ENCODE data around the gene SLC2A6. TPM values are rescaled to one million over a fixed set of nuclear protein-coding genes. Genes with fewer than 3 reads are reported as not detected.

The SLC2A6 gene
- total and polyA plus RNA-seq, 2 experiments from 2014 or later = 7.3 to 10.6 TPM

GRCh38 chr9:133421615-133422542 is 57.0 kb downstream of the SLC2A6 start, which contains the start of gene ADAMTS13:
Gene ADAMTS13 (plus strand): TSS chr9:133422367. CDS start chr9:133422444, 77 bp downstream.
- no peak within 1 kb of the TSS for H2AFZ ChIP-seq
- no peak within 1 kb of the TSS for H3K4me2 ChIP-seq
- no peaks in the 10 kb centered on the region for H3K9me2 ChIP-seq (replicated peaks; ENCODE audit: insufficient read depth)
- no peak within 1 kb of the TSS for H3K27ac ChIP-seq
- DNase-seq (ENCODE audit: low spot score) = no peak
- no peaks in the 10 kb centered on the region for H3K36me3 ChIP-seq (replicated peaks; ENCODE audit: insufficient read depth, low read depth)
- H4K20me1 ChIP-seq (ENCODE audit: insufficient read depth, poor library complexity, severe bottlenecking) = no peaks in the 10 kb centered on the region
- H3K9me3 ChIP-seq (ENCODE audit: low read depth) = no peaks in the 10 kb centered on the region
- H3K27me3 ChIP-seq = no peaks in the 10 kb centered on the region
- peaks cover 8% of the 10 kb centered on the region for H3K79me2 ChIP-seq
- H3K4me3 ChIP-seq = no peak within 1 kb of the TSS
- TF ChIP-seq, protein P1, sequence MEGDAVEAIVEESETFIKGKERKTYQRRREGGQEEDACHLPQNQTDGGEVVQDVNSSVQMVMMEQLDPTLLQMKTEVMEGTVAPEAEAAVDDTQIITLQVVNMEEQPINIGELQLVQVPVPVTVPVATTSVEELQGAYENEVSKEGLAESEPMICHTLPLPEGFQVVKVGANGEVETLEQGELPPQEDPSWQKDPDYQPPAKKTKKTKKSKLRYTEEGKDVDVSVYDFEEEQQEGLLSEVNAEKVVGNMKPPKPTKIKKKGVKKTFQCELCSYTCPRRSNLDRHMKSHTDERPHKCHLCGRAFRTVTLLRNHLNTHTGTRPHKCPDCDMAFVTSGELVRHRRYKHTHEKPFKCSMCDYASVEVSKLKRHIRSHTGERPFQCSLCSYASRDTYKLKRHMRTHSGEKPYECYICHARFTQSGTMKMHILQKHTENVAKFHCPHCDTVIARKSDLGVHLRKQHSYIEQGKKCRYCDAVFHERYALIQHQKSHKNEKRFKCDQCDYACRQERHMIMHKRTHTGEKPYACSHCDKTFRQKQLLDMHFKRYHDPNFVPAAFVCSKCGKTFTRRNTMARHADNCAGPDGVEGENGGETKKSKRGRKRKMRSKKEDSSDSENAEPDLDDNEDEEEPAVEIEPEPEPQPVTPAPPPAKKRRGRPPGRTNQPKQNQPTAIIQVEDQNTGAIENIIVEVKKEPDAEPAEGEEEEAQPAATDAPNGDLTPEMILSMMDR (IDR thresholded peaks at IDR 0.05; ENCODE audit: poor library complexity) = peak; percentile 11
- no peak for TF ChIP-seq EZH2phosphoT487 (IDR thresholded peaks at IDR 0.05; ENCODE audit: low read depth, severe bottlenecking, unreplicated experiment)
- no peak for TF ChIP-seq EZH2 (IDR thresholded peaks at IDR 0.05; ENCODE audit: borderline replicate concordance)
- peaks cover 5% of the 10 kb centered on the region for H3K4me1 ChIP-seq (ENCODE audit: insufficient read depth)
- 72% methylated on average over 23 of the region's 23 CpGs for WGBS (ENCODE audit: low lambda C conversion rate, missing lambda C conversion rate)

Other genes with a start within 250 kb of the SLC2A6 start
- 3.4 and 4.8 TPM in 2 replicates for gene ABO, start 203.9 kb downstream of the SLC2A6 start, total RNA-seq
- gene ABO, start 203.9 kb downstream of the SLC2A6 start, polyA plus RNA-seq = 9.5 and 15.7 TPM in 2 replicates
- gene SURF6, start 142.9 kb downstream of the SLC2A6 start, total RNA-seq = 20.2 and 23.4 TPM in 2 replicates
- 22.9 and 24.3 TPM in 2 replicates for gene SURF6, start 142.9 kb downstream of the SLC2A6 start, polyA plus RNA-seq
- 15.3 and 18.8 TPM in 2 replicates for gene MED22, start 131.0 kb downstream of the SLC2A6 start, total RNA-seq
- 18.7 and 23.4 TPM in 2 replicates for gene MED22, start 131.0 kb downstream of the SLC2A6 start, polyA plus RNA-seq
- gene RPL7A, start 130.9 kb downstream of the SLC2A6 start, total RNA-seq = 2,138 and 2,226 TPM in 2 replicates
- 377 and 404 TPM in 2 replicates for gene RPL7A, start 130.9 kb downstream of the SLC2A6 start, polyA plus RNA-seq
- gene SURF1, start 122.6 kb downstream of the SLC2A6 start, total RNA-seq = 33.9 and 37.4 TPM in 2 replicates
- gene SURF1, start 122.6 kb downstream of the SLC2A6 start, polyA plus RNA-seq = 76.5 and 83.9 TPM in 2 replicates
- gene SURF2, start 122.5 kb downstream of the SLC2A6 start, total RNA-seq = 13.2 and 13.6 TPM in 2 replicates
- gene SURF2, start 122.5 kb downstream of the SLC2A6 start, polyA plus RNA-seq = 22.9 and 25.5 TPM in 2 replicates
- gene SURF4, start 103.0 kb downstream of the SLC2A6 start, total RNA-seq = 354 and 374 TPM in 2 replicates
- 294 and 360 TPM in 2 replicates for gene SURF4, start 103.0 kb downstream of the SLC2A6 start, polyA plus RNA-seq
- gene STKLD1, start 102.7 kb downstream of the SLC2A6 start, total RNA-seq = 0.10 and 0.48 TPM in 2 replicates
- gene STKLD1, start 102.7 kb downstream of the SLC2A6 start, polyA plus RNA-seq = 1.6 and 2.5 TPM in 2 replicates
- gene REXO4, start 61.1 kb downstream of the SLC2A6 start, total RNA-seq = 16.6 and 19.4 TPM in 2 replicates
- 17.2 and 18.0 TPM in 2 replicates for gene REXO4, start 61.1 kb downstream of the SLC2A6 start, polyA plus RNA-seq
- gene ADAMTS13, start 56.7 kb downstream of the SLC2A6 start, total RNA-seq = 1.5 and 6.8 TPM in 2 replicates
- 6.5 and 11.4 TPM in 2 replicates for gene ADAMTS13, start 56.7 kb downstream of the SLC2A6 start, polyA plus RNA-seq
- gene CACFD1, start 19.1 kb downstream of the SLC2A6 start, total RNA-seq = 31.5 and 37.8 TPM in 2 replicates
- 49.2 and 50.4 TPM in 2 replicates for gene CACFD1, start 19.1 kb downstream of the SLC2A6 start, polyA plus RNA-seq
- not detected in 2 replicates for gene MYMK, start 45.9 kb upstream of the SLC2A6 start, total RNA-seq
- 0.91 and 1.3 TPM in 2 replicates for gene MYMK, start 45.9 kb upstream of the SLC2A6 start, polyA plus RNA-seq
- 2.2 and 2.7 TPM in 2 replicates for gene ADAMTSL2, start 55.6 kb upstream of the SLC2A6 start, total RNA-seq
- 1.5 and 2.3 TPM in 2 replicates for gene ADAMTSL2, start 55.6 kb upstream of the SLC2A6 start, polyA plus RNA-seq
- gene FAM163B, start 130.3 kb upstream of the SLC2A6 start, total RNA-seq = 0.68 and 1.0 TPM in 2 replicates
- 0.35 TPM in 1 of 2 replicates, not detected in the other for gene FAM163B, start 130.3 kb upstream of the SLC2A6 start, polyA plus RNA-seq
- gene DBH, start 157.3 kb upstream of the SLC2A6 start, total RNA-seq = not detected in 2 replicates
- 0.32 and 0.44 TPM in 2 replicates for gene DBH, start 157.3 kb upstream of the SLC2A6 start, polyA plus RNA-seq